PC-3 (cell line): ENCODE data around the gene LTF.

ENCODE experiments used
- EZH2 ChIP-seq: fragments of 300-600 bp; sonication (generic); IDR thresholded peaks from one replicate; pipeline ENCODE4 v1.6.1; 2017; ENCODE audit warnings: antibody characterized with exemption, mild to moderate bottlenecking, low read length; ENCODE audit not compliant: unreplicated experiment
- EZH2phosphoT487 ChIP-seq: fragments of 300-600 bp; sonication (generic); IDR thresholded peaks from 2 replicates; pipeline ENCODE4 v1.6.1; 2018; ENCODE audit warnings: mild to moderate bottlenecking, antibody characterized with exemption, low read length, borderline replicate concordance
- TF ChIP-seq, protein P1 (sequence below): fragments of 300-600 bp; sonication (generic); conservative IDR thresholded peaks from 2 replicates; pipeline ENCODE4 v1.5.1; 2017; ENCODE audit warnings: antibody characterized with exemption, low read depth, mild to moderate bottlenecking, low read length

DNA sequence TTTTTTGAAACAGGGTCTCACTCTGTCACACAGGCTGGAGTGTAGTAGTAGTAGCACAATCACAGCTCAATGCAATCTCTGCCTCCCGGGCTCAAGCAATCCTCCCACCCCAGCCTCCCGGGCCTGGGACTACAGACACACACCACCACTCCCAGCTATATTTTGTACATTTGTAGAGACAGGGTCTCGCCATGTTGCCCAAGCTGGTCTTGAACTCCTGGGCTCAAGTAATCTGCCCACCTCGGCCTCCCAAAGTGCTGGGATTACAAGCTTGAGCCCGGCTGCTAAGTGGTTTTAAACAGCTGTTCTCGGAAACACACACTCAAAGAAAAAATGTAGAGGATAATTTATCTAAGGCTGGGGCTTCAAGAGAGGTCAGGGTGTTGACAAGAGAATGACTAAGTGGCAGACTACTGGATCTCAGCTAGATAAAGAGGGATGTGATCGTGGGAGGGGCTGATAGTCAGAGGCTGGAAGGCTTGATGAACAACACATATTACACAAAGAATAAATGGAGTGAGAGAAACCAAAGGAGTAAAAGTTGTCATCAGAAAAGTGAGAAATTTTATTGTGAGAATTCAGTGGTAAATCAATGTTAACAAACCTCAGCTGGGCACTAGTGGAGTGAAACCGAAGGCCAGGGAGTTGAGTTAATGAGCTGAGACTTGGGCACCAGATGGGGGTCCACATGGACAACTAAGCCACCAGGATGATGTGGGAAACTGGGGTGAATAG, 64.5 kb downstream of the LTF start:
- TF ChIP-seq, protein P1, sequence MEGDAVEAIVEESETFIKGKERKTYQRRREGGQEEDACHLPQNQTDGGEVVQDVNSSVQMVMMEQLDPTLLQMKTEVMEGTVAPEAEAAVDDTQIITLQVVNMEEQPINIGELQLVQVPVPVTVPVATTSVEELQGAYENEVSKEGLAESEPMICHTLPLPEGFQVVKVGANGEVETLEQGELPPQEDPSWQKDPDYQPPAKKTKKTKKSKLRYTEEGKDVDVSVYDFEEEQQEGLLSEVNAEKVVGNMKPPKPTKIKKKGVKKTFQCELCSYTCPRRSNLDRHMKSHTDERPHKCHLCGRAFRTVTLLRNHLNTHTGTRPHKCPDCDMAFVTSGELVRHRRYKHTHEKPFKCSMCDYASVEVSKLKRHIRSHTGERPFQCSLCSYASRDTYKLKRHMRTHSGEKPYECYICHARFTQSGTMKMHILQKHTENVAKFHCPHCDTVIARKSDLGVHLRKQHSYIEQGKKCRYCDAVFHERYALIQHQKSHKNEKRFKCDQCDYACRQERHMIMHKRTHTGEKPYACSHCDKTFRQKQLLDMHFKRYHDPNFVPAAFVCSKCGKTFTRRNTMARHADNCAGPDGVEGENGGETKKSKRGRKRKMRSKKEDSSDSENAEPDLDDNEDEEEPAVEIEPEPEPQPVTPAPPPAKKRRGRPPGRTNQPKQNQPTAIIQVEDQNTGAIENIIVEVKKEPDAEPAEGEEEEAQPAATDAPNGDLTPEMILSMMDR, result no peak
- no peak for TF ChIP-seq EZH2
- TF ChIP-seq EZH2phosphoT487, result no peak
